Ovary (tissue), 3 donors: Measurements from ENCODE around the gene CASTOR1.

ENCODE experiments used
- CTCF ChIP-seq, 3 donors: fragments of 450-650 bp in 2 of 3; fragments of 200-600 bp in 1 of 3; IDR thresholded peaks; one replicate each; pipeline versions ENCODE4 v1.5.1 to v1.8.0; 2016 to 2022; ENCODE audit warnings: antibody characterized with exemption in 3 of 3, mild to moderate bottlenecking in 1 of 3
- POLR2A ChIP-seq: fragments of 450-650 bp; IDR thresholded peaks from one replicate; pipeline ENCODE4 v1.6.1; 2017; ENCODE audit warnings: antibody characterized with exemption, mild to moderate bottlenecking, moderate library complexity
- donor health status: DM: no; HTN: no; CAD: no.

GRCh38 chr22:30309951-30310741 lies 20.8 kb upstream of the CASTOR1 start:
- TF ChIP-seq CTCF (IDR thresholded peaks at IDR 0.05), result no peak
- no peak for TF ChIP-seq POLR2A
